Left lung (tissue), 10 donors: ENCODE data around the gene TMTC4. TPM values are rescaled to one million over a fixed set of nuclear protein-coding genes. Genes with fewer than 3 reads are reported as not detected.

Source experiments
- ATAC-seq: fragments of 200-7000 bp; cut with Tn5 transposase; one replicate; pipeline ENCODE4 v1.9.1; 2020; ENCODE audit warnings: moderate library complexity
- DNase-seq, 4 donors: peaks; one replicate each; pipeline ENCODE4 v3.0.0-alpha.2; 2013 to 2020
- H3K27ac ChIP-seq, 2 donors: fragments of 200-600 bp; sonication (generic) in 1 of 2; one replicate each; pipeline versions ENCODE4 v1.5.0 to v1.8.0; 2020 to 2021
- H3K27me3 ChIP-seq, 2 donors: fragments of 200-600 bp; sonication (generic) in 1 of 2; one replicate each; pipeline versions ENCODE4 v1.5.0 to v1.8.0; 2020 to 2021
- H3K36me3 ChIP-seq, 2 donors: fragments of 200-600 bp; sonication (generic) in 1 of 2; one replicate each; pipeline versions ENCODE4 v1.5.0 to v1.8.0; 2020 to 2021
- H3K4me1 ChIP-seq, 2 donors: fragments of 200-600 bp; one replicate each; pipeline ENCODE4 v1.8.0; 2021
- H3K4me3 ChIP-seq, 2 donors: fragments of 200-600 bp; sonication (generic) in 1 of 2; one replicate each; pipeline versions ENCODE4 v1.5.0 to v1.8.0; 2020 to 2021; ENCODE audit warnings: mild to moderate bottlenecking in 1 of 2
- H3K9me3 ChIP-seq, 2 donors: fragments of 200-600 bp; sonication (generic) in 1 of 2; one replicate each; pipeline versions ENCODE4 v1.5.0 to v1.8.0; 2020 to 2021
- intact Hi-C, 2 donors: fragments of 100-400 bp; cut with DNase I; formaldehyde crosslinking; loops; one replicate each; pipeline versions ENCODE4 v1.11.2 to v1.14.2; 2022
- polyA plus RNA-seq, 6 donors: library from polyadenylated mRNA; unstranded; fragments of 120-200 nt; gene quantifications; one replicate each; pipeline ENCODE4 v1.2.1, GENCODE V29; 2013; ENCODE audit not compliant: insufficient read length in 6 of 6
- total RNA-seq, 2 donors: library from RNA; stranded (reverse); fragmentation: NEBNext Ultra II Directional; extraction: Animal tissue kit (Norgen Biotek cat#: 25700); gene quantifications; one replicate each; pipeline ENCODE4 v1.2.1, GENCODE V29; 2021
- TF ChIP-seq, protein P1 (sequence below), 2 donors: fragments of 200-600 bp; sonication (generic) in 1 of 2; IDR thresholded peaks; one replicate each; pipeline versions ENCODE4 v1.5.0 to v1.8.0; 2021; ENCODE audit warnings: antibody characterized with exemption in 2 of 2
- donor health status: DM: no; HTN: yes; CAD: no.
- donor health status: DM: no; HTN: no; CAD: no.

Gene TMTC4
- total and polyA plus RNA-seq, 8 donors = 13.7 to 30.2 (median 25.1) TPM

DNA sequence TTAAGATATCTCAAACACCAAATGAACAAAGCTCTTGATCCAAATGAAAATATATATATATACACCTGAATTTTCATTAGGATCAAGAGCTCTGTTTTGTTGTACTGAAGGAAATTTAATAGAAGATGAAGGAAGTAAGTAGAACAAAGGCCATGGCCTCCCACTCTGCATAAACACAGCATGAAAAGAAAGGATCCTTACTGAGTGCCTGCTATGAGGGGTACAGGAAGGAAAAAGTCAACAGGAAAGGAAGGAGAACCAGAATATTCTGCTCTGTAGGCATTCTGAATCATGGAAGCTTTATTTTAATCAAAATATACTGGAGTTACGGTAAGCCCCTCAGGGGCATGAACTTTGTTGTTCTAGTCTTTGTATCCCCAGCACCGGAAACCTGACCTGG, 22.1 kb downstream of the TMTC4 start:
- H3K4me1 ChIP-seq = no peaks in the 10 kb centered on the region
- no peak for DNase-seq
- no peaks in the 10 kb centered on the region for H3K9me3 ChIP-seq
- H3K36me3 ChIP-seq = peaks cover 0 to 28% of the 10 kb centered on the region in 2 donors
- H3K27me3 ChIP-seq = no peaks in the 10 kb centered on the region
- ATAC-seq = no peak
- no peak overlapping the region for H3K4me3 ChIP-seq
- TF ChIP-seq, protein P1, sequence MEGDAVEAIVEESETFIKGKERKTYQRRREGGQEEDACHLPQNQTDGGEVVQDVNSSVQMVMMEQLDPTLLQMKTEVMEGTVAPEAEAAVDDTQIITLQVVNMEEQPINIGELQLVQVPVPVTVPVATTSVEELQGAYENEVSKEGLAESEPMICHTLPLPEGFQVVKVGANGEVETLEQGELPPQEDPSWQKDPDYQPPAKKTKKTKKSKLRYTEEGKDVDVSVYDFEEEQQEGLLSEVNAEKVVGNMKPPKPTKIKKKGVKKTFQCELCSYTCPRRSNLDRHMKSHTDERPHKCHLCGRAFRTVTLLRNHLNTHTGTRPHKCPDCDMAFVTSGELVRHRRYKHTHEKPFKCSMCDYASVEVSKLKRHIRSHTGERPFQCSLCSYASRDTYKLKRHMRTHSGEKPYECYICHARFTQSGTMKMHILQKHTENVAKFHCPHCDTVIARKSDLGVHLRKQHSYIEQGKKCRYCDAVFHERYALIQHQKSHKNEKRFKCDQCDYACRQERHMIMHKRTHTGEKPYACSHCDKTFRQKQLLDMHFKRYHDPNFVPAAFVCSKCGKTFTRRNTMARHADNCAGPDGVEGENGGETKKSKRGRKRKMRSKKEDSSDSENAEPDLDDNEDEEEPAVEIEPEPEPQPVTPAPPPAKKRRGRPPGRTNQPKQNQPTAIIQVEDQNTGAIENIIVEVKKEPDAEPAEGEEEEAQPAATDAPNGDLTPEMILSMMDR (IDR thresholded peaks at IDR 0.05) = no peak
- no peak overlapping the region for H3K27ac ChIP-seq
- intact Hi-C loops = no loop called here

DNA sequence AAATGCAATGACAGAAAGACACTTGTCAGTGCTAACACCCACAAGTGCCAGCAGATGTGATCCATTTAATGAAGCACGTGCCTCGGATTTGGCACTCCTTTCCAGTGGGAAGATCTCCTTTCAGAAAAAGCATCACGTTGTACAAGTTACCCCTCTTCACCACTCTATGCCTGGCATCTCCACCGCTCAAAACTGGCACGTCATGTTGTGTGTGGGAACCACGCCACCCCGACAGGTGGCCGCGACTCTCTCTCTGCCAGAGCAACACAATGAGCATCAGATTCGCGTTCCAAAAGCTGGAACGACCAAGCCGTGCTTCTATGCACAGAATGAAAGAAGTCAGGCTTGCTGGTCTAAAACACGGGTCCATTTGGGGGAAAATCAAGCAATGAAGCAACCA, 24.3 kb downstream of the TMTC4 start:
- H3K4me3 ChIP-seq = no peak overlapping the region
- H3K27me3 ChIP-seq = no peaks in the 10 kb centered on the region
- no peak overlapping the region for H3K27ac ChIP-seq
- DNase-seq (no peak), ATAC-seq (no peak)
- intact Hi-C loops = no loop called here
- no peaks in the 10 kb centered on the region for H3K4me1 ChIP-seq
- H3K36me3 ChIP-seq = peaks cover 0 to 14% of the 10 kb centered on the region in 2 donors
- TF ChIP-seq, protein P1 (IDR thresholded peaks at IDR 0.05) = no peak
- H3K9me3 ChIP-seq = no peaks in the 10 kb centered on the region

DNA sequence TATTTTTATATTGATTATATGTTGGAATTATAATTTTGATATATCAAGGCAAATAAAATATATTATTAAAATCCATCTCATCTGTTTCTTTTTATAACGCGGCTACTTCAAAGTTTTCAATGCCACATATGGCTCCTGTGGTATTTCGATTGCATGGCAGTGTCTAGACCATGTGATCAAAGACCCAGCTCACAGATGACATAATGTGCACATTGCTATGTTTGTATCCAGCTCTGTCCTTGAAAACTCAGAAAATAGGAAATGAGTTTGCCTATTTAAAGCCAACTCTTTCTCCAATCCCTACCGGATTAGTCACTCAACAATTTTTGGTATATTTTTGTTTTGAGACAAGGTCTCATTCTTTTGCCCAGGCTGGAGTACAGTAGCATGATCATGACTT, 26.2 kb downstream of the TMTC4 start:
- ATAC-seq (no peak), DNase-seq (no peak)
- TF ChIP-seq, protein P1 (IDR thresholded peaks at IDR 0.05) = no peak
- Histone ChIP-seq H3K4me3 (no peak overlapping the region), H3K4me1 (no peaks in the 10 kb centered on the region), H3K27me3 (no peaks in the 10 kb centered on the region), H3K9me3 (no peaks in the 10 kb centered on the region), H3K27ac (no peak overlapping the region), H3K36me3 (peaks cover 0 to 3% of the 10 kb centered on the region in 2 donors)
- intact Hi-C loops = no loop called here

DNA sequence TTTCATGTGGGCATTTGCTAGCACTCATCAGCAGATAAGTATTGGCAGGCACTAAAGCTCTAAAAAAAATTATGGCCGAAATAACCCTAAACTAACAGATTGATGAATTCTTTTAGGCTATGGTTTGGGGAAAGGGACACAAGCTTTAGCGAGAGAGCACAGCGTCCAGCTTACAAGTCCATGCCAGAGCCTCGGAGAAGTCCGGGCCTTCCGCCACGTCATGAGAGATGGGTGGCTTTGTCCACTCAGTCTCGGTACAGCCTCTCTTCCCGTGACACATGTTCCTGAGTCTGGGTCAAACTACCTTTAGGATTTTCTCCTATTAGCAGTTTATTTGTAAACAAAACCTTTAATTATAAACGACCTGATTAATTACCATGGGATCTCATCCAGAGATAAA, 27.7 kb downstream of the TMTC4 start:
- no peak overlapping the region for H3K4me3 ChIP-seq
- H3K36me3 ChIP-seq = peaks cover 0 to 7% of the 10 kb centered on the region in 2 donors
- H3K9me3 ChIP-seq = no peaks in the 10 kb centered on the region
- no peaks in the 10 kb centered on the region for H3K4me1 ChIP-seq
- TF ChIP-seq, protein P1 (IDR thresholded peaks at IDR 0.05) = no peak
- H3K27me3 ChIP-seq = no peaks in the 10 kb centered on the region
- intact Hi-C loops = no loop called here
- ATAC-seq (no peak), DNase-seq (no peak)
- H3K27ac ChIP-seq = no peak overlapping the region

DNA sequence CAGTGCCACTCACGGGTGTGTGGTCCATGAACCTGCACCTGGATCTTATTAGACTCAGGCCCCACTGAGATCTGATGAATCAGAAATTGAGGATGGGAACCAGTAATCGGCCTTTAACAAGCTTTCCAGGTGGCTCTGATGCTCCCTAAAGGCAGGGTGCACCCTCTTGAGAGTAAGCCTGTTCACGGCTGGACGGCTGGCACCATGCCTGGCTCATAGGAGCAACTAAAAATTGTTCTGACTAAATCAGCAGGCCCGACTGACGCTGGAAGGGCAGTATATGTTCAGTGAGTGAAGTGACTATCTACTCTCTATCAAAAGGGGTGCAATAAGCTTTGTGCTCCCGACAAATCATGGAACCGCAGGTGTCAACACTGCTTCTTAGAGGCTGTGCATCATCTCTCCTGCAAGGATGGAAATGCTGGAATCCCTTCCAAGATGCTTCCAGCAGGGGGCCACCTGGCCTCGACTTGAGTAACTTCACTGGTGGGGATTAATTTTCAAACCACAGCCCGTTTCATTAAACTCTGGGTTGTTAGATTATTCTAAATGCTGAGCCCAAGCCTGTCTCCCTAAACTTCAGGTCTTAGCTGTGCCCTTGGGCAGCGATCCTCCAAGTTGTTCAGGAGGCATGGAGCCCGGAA, 28.4 kb downstream of the TMTC4 start:
- peaks cover 0 to 11% of the 10 kb centered on the region in 2 donors for H3K36me3 ChIP-seq
- ATAC-seq = no peak
- H3K4me1 ChIP-seq = no peaks in the 10 kb centered on the region
- TF ChIP-seq, protein P1 (IDR thresholded peaks at IDR 0.05) = no peak
- no peaks in the 10 kb centered on the region for H3K9me3 ChIP-seq
- no peaks in the 10 kb centered on the region for H3K27me3 ChIP-seq
- peak in 1 of 4 donors; percentile 19 for DNase-seq
- no peak overlapping the region for H3K4me3 ChIP-seq
- no peak overlapping the region for H3K27ac ChIP-seq
- intact Hi-C loops = no loop called here
